ENCODE results near the gene KIF11.
"Not testable (repeated sequence)": the region's sequence is repeated elsewhere in the genome, so short reads cannot be mapped to it uniquely, and the experiment has no call there.

Gene KIF11

DNA sequence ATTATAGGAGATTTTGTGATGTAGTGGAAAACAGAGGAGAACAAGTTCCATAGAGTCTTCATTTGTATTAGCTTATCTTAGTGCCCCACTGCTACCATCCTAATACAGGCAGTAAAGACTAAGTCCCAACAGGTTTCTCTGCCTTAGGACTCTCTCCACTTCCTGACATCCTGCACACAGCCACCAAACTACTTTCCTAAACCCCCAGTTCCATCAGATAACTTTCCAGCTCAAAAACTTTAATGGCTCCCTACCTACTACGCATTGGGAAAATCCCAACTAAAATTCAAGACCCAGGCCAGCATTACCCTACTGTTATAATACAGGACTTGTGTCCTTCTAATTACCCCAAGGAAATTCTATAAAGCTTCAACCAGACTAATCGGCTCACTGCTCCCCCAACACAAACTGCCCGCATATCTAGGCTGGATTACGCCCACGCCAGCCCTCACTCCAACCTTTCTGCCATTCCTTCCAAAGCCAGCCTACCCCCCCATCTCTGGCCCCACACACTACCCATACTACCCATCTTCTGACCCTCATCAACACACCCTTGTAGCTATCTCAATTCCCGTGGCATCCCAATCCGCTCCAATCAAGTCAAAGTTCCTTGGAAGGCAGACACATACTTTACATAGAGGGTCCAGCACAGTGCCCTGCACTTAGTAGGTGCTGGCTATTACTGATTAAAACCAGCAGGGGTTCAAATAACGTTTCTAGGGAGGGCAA is 20.4 kb upstream of the KIF11 start:
- peaks cover 14% of the 10 kb centered on the region for H3K4me1 ChIP-seq (ENCODE audit: insufficient read depth, low read length)
- no peaks in the 10 kb centered on the region for H3K9me3 ChIP-seq (ENCODE audit: low read length)
- H3K36me3 ChIP-seq (ENCODE audit: insufficient read depth, low read length): peaks cover 5% of the 10 kb centered on the region
- H2AFZ ChIP-seq (ENCODE audit: low read depth, low read length): peak overlapping the region; percentile 95
- no peaks in the 10 kb centered on the region for H3K27me3 ChIP-seq (ENCODE audit: insufficient read depth, low read length)
- H3K4me3 ChIP-seq (ENCODE audit: low read length): peak overlapping the region; percentile 84

DNA sequence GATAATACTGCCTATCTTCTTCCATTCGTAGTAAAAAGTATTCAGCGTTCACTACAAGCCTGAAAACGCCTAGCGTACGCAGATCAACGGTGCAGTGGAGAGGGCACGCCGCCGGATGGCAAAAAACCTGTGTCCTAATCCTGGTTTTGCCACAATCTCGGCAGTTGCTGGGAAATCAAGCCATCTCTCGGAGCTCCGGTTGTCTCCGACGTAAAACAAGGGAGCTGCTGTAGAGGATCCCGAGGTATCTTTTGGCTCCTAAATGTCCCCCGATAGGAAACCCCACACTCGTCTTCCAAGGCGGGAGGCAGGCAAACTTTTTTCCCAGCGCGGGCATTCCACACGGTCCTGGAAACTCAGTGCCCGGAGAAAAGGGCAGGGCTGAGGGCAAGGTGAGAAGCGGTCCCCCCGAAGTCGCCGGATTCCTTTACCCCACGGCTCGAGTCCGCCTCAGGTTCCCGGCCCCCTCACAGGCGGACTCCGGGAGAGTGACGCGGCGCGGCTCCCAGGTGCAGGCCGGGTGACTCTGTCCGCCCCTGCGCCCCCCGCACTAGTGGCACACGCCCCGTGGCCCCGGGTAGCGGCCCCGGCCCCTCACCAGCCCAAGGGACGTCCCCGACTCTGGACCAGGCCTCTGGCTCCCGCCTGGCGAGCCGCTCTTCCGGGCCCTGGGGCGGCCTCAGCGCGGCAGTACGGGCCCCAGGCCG is 19.7 kb upstream of the KIF11 start:
- H3K4me3 ChIP-seq (ENCODE audit: low read length): peak overlapping the region; percentile 84
- peaks cover 14% of the 10 kb centered on the region for H3K4me1 ChIP-seq (ENCODE audit: insufficient read depth, low read length)
- peaks cover 5% of the 10 kb centered on the region for H3K36me3 ChIP-seq (ENCODE audit: insufficient read depth, low read length)
- H3K27me3 ChIP-seq (ENCODE audit: insufficient read depth, low read length): no peaks in the 10 kb centered on the region
- H3K9me3 ChIP-seq (ENCODE audit: low read length): no peaks in the 10 kb centered on the region
- peak overlapping the region; percentile 95 for H2AFZ ChIP-seq (ENCODE audit: low read depth, low read length)

DNA sequence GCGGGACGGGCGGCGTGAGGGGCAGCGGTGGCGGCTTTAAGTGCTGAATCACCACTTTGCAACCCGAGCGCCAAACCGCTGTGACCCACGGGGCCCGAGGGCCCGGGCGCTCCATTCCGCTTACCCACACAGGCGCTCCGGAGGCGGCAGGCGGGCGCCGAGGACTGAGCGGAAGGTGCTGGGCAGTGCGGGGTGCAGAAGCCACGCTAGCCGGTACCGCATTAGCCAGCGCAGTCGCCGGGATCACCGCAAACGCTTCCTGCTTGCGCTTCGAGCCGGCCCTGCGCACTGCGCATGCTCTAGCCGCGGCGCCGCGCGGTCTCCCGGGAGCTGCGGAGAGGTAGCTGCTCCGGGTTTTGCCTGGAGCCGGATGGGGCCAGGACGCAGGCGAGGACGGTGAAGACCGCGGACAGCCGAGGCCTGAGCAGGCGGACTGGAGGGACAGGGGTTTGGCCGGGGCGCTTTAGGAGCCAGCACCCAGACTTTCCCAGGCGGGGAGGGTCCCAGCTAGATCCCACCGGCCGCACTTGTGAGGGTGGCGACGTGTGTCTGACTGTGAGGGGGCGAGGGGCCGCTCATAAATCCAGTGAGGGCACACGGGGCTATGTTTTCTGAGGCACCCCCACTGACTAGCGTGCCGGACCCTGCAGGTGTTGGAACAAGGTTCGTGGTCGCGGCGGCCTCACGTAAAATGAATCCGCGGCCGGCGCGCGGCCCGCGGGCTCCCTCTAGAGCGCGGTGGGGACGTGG is 19.0 kb upstream of the KIF11 start, which contains the start of gene IDE:
IDE (minus strand) TSS at position 296 of the 750 bp plus-strand sequence; CDS start at position 222, 74 bp downstream.
- Histone ChIP-seq H2AFZ (ENCODE audit: low read depth, low read length) (peak within 1 kb of the TSS; percentile 95), H3K4me3 (ENCODE audit: low read length) (peak within 1 kb of the TSS; percentile 84), H3K27me3 (ENCODE audit: insufficient read depth, low read length) (no peaks in the 10 kb centered on the region), H3K9me3 (ENCODE audit: low read length) (no peaks in the 10 kb centered on the region), H3K4me1 (ENCODE audit: insufficient read depth, low read length) (peaks cover 14% of the 10 kb centered on the region), H3K36me3 (ENCODE audit: insufficient read depth, low read length) (peaks cover 5% of the 10 kb centered on the region)

DNA sequence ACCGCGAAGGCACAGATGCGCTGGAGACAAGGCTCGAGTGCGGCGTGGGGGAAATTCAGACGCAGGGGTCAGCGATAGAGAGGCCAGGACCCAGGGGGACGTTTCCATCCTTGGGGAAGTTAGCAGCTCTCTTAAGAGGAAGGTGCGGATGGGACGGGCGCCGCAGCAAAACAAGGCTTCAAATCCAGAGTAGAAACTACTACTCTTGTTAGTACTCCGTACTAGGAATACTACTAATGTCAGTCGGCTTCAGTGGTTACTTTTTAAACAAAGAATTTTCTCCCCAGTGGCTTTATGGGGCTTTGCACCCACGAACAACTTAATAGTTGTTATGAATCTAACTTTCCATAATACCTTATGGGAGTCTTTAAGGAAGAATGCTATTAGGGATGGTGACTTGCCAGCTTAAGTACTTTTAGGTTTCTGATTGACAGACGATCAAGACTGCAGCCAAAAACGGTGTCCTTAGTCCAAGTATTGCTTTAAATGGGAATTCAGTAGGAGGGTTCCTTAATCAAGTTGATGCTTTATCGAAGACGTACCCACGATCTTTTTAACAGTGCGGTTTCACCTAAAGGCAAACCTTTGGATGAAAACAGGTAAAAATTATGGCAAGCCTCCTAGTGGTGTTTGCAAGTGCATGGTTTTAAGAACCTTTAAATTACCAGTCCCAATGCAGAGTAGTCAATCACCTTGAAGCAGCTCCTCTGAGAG is 18.2 kb upstream of the KIF11 start:
- Histone ChIP-seq H3K4me3 (ENCODE audit: low read length) (peak overlapping the region; percentile 84), H3K9me3 (ENCODE audit: low read length) (no peaks in the 10 kb centered on the region), H2AFZ (ENCODE audit: low read depth, low read length) (peak overlapping the region; percentile 95), H3K36me3 (ENCODE audit: insufficient read depth, low read length) (no peaks in the 10 kb centered on the region), H3K27me3 (ENCODE audit: insufficient read depth, low read length) (no peaks in the 10 kb centered on the region), H3K4me1 (ENCODE audit: insufficient read depth, low read length) (peaks cover 14% of the 10 kb centered on the region)

DNA sequence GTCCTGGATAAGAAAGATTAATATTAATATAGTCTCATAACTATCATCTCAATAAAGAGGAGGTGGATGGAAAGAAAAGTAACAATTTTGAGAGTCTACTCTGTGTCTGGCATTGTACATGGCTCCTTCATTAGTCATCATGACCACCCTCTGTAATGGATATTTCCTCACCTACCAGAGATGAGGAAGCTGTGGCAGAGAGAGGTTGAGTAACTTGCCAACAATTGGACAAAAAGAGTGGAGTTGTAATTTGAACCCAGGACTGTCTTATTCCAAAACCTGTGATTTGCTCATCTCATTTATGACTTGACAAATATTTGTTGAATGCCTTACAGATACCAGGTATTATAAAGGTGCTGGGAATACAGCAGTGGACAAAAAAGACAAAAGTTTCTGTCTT is 17.0 kb upstream of the KIF11 start:
- Histone ChIP-seq H3K4me3 (ENCODE audit: low read length) (no peak overlapping the region), H2AFZ (ENCODE audit: low read depth, low read length) (no peak overlapping the region), H3K9me3 (ENCODE audit: low read length) (no peaks in the 10 kb centered on the region), H3K4me1 (ENCODE audit: insufficient read depth, low read length) (peaks cover 14% of the 10 kb centered on the region), H3K27me3 (ENCODE audit: insufficient read depth, low read length) (no peaks in the 10 kb centered on the region), H3K36me3 (ENCODE audit: insufficient read depth, low read length) (no peaks in the 10 kb centered on the region)

DNA sequence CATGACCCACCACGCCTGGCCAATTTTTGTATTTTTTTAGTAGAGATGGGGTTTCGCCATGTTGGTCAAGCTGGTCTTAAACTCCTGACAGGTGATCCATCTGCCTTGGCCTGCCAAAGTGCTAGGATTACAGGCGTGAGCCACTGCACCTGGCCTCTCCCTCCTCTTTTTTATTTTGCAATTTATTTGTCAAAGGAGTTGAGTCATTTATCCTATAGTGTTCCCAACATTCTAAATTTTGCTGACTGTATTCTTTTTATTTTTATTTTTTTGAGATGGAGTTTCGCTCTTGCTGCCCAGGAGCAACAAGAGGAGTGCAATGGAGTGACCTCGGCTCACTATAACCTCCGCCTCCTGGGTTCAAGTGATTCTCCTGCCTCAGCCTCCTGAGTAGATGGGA is 10.6 kb upstream of the KIF11 start:
- H3K4me3 ChIP-seq (ENCODE audit: low read length); H3K9me3 ChIP-seq (ENCODE audit: low read length); H3K36me3 ChIP-seq (ENCODE audit: insufficient read depth, low read length); H3K27me3 ChIP-seq (ENCODE audit: insufficient read depth, low read length); H3K4me1 ChIP-seq (ENCODE audit: insufficient read depth, low read length); H2AFZ ChIP-seq (ENCODE audit: low read depth, low read length): not testable (repeated sequence)

DNA sequence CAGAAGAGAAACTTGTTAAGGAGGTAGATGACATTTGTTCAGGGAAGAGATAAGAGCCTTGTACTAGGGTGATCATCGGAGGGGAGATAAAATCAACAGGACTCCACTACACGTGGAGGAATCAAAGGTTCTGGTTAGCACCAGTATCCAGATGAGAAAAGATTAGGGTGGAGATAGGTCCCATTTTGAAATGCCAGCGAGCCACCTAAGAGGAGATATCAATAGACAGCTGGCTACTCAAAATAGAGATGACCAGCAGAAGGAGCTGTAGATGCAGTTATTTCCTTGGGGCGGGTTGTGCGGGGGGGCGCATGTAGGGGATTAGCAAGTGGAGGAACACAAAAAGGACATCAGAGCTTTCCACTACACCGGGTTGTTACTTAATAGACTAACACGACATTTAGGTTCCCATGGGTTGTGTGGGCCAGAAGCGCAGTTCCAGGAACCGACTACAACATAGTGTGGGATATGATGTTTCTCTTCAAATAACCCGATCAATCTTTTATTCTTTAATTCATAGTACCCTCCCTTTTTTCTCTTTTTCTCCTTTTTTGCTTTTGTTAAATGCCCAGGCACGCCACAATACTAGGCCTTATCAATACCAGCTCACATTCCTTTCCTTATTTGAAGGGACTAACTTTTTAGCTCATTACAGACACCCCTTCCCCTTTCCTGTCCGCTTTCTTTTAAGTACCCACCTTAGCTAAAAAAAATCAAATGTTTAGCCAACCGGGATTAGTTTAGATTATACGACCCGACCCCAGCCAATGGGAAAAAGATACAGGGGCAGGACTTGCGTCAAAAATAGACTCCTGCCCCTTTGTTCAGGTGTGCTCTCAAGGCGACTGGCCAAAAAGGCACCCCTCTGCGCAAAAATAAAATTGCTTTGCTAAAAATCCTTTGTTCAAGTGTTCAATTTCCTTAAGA is 2.0 kb upstream of the KIF11 start:
- Histone ChIP-seq H3K27me3 (ENCODE audit: insufficient read depth, low read length) (no peaks in the 10 kb centered on the region), H3K4me1 (ENCODE audit: insufficient read depth, low read length) (peaks cover 16% of the 10 kb centered on the region), H3K4me3 (ENCODE audit: low read length) (peak overlapping the region; percentile 33), H3K9me3 (ENCODE audit: low read length) (no peaks in the 10 kb centered on the region), H3K36me3 (ENCODE audit: insufficient read depth, low read length) (no peaks in the 10 kb centered on the region), H2AFZ (ENCODE audit: low read depth, low read length) (no peak overlapping the region)

DNA sequence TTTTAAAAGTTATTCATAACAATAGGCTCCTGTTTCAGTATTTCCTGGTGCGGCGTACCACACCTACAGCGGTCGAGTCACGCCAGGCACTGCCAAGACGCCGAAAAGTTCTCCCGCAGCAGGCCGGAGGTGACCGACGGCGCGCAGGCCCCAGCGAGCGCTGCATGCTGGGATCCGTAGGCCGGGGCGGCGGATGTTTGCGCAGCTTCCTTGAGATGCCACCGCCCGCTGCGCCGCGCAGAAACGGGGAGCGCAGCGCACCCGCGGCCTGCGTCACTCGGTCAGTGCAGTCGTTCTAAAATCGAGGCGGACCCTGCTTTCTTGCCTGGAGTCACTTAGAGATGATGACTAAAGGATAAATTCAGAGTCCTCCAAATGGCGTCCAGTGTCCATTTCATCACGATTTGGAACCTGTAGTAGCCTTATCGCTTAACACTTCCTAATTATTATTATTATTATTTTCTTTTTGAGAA is 1.3 kb upstream of the KIF11 start:
- Histone ChIP-seq H3K4me1 (ENCODE audit: insufficient read depth, low read length) (peaks cover 16% of the 10 kb centered on the region), H3K36me3 (ENCODE audit: insufficient read depth, low read length) (no peaks in the 10 kb centered on the region), H3K9me3 (ENCODE audit: low read length) (no peaks in the 10 kb centered on the region), H2AFZ (ENCODE audit: low read depth, low read length) (no peak overlapping the region), H3K4me3 (ENCODE audit: low read length) (peak overlapping the region; percentile 33), H3K27me3 (ENCODE audit: insufficient read depth, low read length) (no peaks in the 10 kb centered on the region)

DNA sequence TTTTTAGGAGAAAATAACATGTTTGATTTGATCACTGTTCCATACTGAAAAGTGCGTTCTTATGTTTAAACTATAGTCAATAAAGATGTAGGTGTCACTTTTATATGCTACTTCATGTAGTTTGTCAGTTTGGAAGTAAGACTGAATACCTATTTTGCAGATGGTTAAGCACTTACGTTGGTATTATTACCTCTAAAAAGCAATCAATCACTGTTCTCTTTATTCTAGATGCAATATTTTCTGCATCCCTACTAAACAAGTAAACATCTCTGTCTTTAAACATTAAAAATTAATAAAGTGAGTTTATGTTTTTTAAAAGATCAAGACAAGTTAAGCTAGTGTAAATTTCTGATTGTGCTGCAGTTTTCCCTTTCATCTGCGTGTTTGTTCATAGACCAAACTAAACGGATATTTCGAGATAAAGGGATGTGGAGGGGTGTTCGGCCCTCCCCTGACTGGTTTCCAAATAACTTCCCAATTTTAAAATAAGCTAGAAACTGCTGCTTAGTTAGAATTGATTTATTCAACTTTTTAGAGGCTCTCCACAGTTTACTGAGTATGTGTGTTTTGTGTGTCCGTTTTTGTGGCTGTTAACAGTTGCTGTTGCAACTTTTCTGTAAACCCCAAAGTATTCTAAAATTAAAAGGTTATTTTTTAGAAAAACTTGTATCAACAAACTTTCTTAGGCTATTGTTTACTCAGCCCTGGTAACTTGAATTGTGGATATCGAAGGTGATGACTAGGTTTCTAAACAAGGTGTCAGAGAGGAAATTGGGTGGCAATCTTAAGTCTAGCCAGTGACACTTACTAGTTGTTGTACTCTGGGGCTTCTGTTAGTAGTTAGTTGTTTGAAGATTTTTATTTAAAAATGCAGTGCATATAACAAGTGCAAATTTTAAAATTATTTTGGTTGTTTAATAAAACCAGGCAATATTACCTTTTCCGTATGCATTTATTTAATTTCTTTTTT is 974 bp downstream of the KIF11 start:
- Histone ChIP-seq H2AFZ (ENCODE audit: low read depth, low read length) (peak overlapping the region; percentile 98), H3K36me3 (ENCODE audit: insufficient read depth, low read length) (no peaks in the 10 kb centered on the region), H3K4me3 (ENCODE audit: low read length) (peak overlapping the region; percentile 98), H3K4me1 (ENCODE audit: insufficient read depth, low read length) (peaks cover 16% of the 10 kb centered on the region), H3K27me3 (ENCODE audit: insufficient read depth, low read length) (no peaks in the 10 kb centered on the region), H3K9me3 (ENCODE audit: low read length) (peaks cover 2% of the 10 kb centered on the region)

DNA sequence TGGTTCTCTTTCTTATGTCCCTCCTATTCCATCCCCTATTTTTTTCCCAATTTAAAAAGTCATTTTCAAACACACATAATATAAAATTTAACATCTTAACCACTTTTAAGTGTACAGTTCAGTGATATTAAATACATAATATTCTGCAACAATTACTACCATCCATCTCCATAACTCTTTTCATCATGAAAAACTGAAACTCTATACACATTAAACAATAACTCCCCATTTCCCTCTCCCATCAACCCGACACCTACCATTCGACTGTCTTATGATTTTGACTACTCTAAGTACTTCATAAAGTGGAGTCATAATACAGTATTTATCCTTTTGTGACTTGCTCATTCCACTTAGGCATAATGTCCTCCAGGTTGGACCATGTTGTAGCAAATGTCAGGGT is 2.6 kb downstream of the KIF11 start:
- H3K9me3 ChIP-seq (ENCODE audit: low read length): peaks cover 2% of the 10 kb centered on the region
- H3K36me3 ChIP-seq (ENCODE audit: insufficient read depth, low read length): no peaks in the 10 kb centered on the region
- H3K4me3 ChIP-seq (ENCODE audit: low read length): peak overlapping the region; percentile 98
- H3K4me1 ChIP-seq (ENCODE audit: insufficient read depth, low read length): peaks cover 16% of the 10 kb centered on the region
- H3K27me3 ChIP-seq (ENCODE audit: insufficient read depth, low read length): no peaks in the 10 kb centered on the region
- H2AFZ ChIP-seq (ENCODE audit: low read depth, low read length): no peak overlapping the region

DNA sequence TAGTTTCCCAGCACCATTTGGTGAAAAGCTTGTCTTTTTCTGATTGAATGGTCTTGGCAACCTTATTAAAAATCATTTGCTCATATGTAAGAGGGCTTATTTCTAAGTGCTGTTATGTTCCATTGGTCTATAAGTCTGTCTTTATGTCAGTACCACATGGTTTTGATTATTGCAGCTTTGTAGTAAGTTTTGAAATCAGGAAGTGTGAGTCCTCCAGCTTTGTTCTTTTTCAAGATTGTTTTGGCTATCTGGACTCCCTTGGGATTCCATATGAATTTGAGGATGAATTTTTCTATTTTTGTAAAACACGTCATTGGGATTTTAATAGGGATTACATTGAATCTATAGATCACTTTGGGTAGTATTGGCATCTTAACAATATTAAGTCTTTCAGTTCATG is 5.4 kb downstream of the KIF11 start:
- no peak overlapping the region for H3K4me3 ChIP-seq (ENCODE audit: low read length)
- peaks cover 7% of the 10 kb centered on the region for H3K9me3 ChIP-seq (ENCODE audit: low read length)
- no peaks in the 10 kb centered on the region for H3K36me3 ChIP-seq (ENCODE audit: insufficient read depth, low read length)
- H2AFZ ChIP-seq (ENCODE audit: low read depth, low read length): no peak overlapping the region
- peaks cover 13% of the 10 kb centered on the region for H3K4me1 ChIP-seq (ENCODE audit: insufficient read depth, low read length)
- H3K27me3 ChIP-seq (ENCODE audit: insufficient read depth, low read length): no peaks in the 10 kb centered on the region
